HUDEP-2 (cell line): ENCODE measurements around the gene SGCG.
"Not testable (repeated sequence)": the region's sequence is repeated elsewhere in the genome, so short reads cannot be mapped to it uniquely, and the experiment has no call there.

Experiments used
- DNase-seq, 76 experiments: peaks; one replicate each; lab custom pipeline; 2025; ENCODE audit not compliant: unreplicated experiment in 76 of 76; lab: John Stamatoyannopoulos, UW

The SGCG gene

GRCh38 chr13:23203516-23203915, 22.7 kb downstream of the SGCG start:
- no peak for DNase-seq

GRCh38 chr13:23205807-23206206, 25.0 kb downstream of the SGCG start:
- no peak for DNase-seq

DNA sequence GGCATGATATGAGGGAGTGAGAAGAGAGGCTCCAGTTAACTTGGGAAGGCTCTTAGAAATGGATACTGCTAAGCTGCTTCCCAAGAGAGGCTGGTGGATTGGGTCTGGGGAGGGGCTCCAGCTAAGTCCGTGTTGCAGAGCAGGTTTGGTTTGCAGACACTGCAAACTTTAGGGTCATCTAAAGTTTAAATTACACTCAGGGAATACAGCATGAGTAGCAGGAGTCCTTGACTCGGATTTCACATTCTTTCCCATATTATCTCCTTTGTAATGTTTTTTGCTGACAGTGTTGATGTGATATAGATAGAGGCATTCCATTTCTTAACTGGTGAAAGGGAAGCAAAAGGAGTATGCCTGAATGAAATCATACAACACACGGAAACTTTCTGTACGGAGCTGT, 31.9 kb downstream of the SGCG start:
- DNase-seq: no peak

- DNase-seq: no peak
These were observed 50.5 kb downstream of the SGCG start for GRCh38 chr13:23231241-23231640.

- no peak for DNase-seq
These were observed 55.2 kb downstream of the SGCG start for GRCh38 chr13:23235994-23236393.

GRCh38 chr13:23243066-23243465, 62.3 kb downstream of the SGCG start:
- no peak for DNase-seq

DNA sequence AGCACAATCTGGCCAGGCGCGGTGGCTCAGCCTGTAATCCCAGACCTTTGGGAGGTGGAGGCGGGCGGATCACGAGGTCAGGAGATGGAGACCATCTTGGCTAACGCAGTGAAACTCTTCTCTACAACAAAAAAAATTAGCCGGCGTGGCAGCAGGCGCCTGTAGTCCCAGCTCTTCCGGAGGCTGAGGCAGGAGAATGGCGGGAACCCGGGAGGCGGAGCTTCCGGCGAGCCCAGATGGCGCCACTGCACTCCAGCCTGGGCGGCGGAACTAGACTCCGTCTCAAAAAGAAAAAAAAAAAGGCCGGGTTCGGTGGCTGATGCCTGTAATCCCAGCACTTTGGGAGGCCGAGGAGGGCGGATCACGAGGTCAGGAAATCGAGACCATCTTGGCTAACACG, 67.6 kb downstream of the SGCG start:
- not testable (repeated sequence) for DNase-seq

GRCh38 chr13:23254506-23254905, 73.7 kb downstream of the SGCG start:
- no peak for DNase-seq

DNA sequence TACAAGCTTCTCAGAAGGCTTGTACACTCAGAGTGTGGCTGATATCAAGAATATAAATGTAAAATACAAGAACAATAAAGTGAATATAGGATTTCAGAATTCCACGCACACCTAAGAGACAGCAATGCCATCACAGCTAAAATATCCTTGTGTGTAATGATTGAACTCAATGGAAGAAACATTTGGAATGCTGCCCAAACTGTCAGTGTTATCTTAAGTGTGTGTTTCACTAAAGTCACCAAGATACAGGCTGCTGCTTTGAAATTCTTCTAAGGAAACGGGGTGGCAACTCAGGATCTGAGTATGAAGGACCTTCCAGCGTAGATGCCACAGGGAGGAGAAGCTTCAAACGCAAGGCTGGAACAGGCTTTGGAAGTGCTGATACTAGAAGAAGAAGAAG, 86.8 kb downstream of the SGCG start:
- DNase-seq: no peak

- DNase-seq: no peak
These were observed 87.7 kb downstream of the SGCG start for GRCh38 chr13:23268441-23268840.

GRCh38 chr13:23271331-23271730, 90.6 kb downstream of the SGCG start:
- DNase-seq: no peak

DNA sequence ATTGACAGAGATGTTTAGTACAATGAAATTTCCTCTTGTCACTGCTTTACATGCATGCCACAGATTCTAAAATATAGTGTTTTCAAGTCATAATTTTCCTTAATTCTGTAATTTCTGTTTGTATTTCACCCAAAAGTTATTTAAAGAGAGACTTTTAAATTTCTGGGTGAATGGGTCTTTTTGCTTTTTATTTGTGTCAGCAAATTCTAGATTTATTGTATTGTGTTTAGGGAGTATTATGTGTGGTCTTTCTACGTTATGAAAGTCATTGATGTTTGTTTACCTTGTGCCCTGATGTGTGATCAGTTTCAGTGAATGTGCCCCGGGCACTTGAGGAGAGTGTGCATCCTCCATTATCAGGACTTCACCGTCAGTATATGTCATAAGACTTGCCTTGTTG, 92.7 kb downstream of the SGCG start:
- DNase-seq: no peak

DNA sequence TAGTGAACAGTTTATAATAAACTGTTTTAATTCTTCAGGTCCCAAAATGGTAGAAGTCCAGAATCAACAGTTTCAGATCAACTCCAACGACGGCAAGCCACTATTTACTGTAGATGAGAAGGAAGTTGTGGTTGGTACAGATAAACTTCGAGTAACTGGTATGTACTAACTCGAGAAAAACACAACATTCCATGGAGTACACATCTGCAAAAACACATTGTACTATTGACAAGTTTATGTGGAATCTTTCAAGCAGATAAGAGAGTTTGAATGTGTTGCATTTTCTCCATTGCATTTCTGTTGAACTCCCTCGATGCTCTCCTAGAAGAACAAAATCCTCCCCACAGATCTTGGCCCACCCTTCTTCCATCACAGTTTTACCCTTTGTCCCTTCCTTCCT, 98.5 kb downstream of the SGCG start:
- peak in 1 of 76 experiments; percentile 1 for DNase-seq

- no peak for DNase-seq
These were observed 107.8 kb downstream of the SGCG start for GRCh38 chr13:23288564-23288963.

DNA sequence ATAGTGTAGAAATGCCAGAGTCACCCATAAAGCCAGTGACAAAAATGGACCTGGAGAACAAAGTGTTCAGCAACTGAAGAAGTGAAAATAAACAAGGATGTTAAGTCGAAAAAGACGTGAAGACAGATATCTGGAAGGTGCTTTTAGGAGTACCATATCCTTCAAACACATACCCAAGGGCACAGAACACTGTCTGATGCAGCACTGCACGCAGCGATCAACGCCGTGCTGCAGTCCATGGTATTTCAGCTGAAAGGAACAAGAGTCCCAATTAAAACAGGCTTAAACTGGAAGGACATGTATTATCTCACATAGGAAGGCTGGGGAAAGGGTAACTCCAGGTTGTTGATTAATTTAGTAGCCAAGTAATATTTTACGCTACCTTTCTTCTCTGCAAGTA, 108.2 kb downstream of the SGCG start:
- DNase-seq: no peak

GRCh38 chr13:23289917-23290357, 109.2 kb downstream of the SGCG start:
- DNase-seq: peak in 3 of 76 experiments; percentile 0 to 15 (median 1)

- DNase-seq: no peak
These were observed 111.8 kb downstream of the SGCG start for GRCh38 chr13:23292586-23292985.

DNA sequence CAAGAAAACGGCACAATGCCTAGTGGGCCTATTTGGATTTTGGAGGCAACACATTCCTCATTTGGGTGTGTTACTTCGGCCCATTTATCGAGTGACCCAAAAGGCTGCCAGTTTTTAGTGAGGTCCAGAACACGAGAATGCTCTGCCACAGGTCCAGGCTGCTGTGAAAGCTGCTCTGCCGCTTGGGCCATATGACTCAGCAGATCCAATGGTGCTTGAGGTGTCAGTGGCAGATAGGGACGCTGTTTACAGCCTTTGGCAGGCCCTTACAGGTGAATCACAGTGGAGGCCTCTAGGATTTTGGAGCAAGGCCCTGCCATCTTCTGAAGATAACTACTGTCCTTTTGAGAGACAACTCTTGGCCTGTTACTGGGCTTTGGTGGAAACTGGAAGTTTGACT, 134.1 kb downstream of the SGCG start:
- peak in 1 of 76 experiments; percentile 1 for DNase-seq

DNA sequence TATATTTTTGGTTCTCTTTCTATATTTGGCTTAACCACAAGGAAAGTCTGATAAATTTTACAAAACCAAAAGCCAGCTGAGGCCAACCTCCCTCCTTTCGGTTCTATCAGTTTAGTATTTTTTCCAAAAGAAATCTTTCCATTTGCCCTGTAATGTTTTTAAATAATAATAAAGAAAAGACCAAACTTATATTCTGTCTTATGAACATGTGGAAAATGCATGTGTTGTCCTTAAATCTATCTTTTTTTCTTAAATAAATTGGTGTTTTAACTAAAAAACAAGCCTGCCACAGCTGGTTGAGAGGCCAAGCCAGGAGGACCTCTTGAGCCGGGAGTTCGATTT, 139.1 kb downstream of the SGCG start:
- DNase-seq: no peak

DNA sequence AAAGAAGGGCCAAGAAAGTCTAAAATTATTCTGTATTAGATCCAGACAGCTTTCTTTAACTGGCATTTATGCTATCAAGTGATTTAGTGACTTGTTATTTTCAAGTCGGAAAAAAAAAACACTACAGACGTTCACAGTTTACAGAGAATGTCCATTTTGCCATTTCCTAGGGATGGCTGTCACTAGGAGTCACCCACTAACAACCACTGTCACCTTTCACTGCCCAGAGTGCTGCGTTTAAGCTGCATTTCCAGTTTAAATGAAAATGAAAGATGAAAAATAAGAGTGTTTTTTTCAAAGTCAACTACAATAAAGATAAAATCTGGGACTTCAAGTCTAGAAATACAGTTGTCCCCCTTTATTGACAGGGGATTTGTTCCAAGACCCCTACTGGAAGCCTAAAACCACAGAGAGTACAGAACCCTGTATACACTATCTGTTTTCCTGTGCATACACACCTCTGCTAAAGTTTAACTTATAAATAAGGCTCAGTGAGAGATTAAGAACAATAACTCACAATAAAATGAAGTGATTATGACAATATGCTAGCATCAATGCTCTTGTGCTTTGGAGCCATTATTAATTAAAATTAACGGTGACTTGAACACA, 140.3 kb downstream of the SGCG start:
- DNase-seq: no peak

- no peak for DNase-seq
These were observed 140.9 kb downstream of the SGCG start for GRCh38 chr13:23321535-23322241.
